GM21360 (cell line): Measurements from ENCODE around the gene ECI2.
"Not testable (repeated sequence)": the region's sequence is repeated elsewhere in the genome, so short reads cannot be mapped to it uniquely, and the experiment has no call there.

Experiments used
- ATAC-seq: cut with Tn5 transposase; IDR thresholded peaks from one replicate; pipeline ENCODE4 v1.9.1; 2021; ENCODE audit warnings: mild to moderate bottlenecking, moderate library complexity; ENCODE audit not compliant: unreplicated experiment

Gene ECI2

DNA sequence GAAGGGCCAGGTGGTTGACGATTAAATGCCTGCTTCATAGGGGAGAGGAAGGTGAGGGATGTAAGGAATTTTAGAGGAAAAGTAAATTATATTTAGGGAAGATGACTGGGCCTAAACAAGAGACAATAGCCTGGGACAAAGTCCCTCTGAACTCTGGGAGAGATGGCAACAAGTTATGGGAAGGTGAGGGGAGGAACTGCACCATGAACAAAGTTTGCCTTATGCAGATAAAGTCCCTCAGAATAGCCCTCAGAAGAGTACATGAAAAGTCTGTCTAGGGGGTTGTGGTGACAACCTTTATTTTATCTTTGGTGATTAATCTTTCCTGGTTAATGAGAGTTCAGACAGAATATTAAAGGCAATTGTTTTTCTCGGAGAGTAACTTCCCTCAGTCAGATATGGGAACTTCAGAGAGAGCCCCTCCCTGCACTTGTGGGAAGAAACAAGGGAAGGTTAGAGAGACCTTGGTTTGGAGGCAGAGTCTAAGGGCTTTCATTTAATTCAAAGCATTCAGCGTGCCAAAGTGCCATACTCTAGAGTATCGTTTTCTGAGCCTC, 29.3 kb downstream of the ECI2 start:
- ATAC-seq = no peak

DNA sequence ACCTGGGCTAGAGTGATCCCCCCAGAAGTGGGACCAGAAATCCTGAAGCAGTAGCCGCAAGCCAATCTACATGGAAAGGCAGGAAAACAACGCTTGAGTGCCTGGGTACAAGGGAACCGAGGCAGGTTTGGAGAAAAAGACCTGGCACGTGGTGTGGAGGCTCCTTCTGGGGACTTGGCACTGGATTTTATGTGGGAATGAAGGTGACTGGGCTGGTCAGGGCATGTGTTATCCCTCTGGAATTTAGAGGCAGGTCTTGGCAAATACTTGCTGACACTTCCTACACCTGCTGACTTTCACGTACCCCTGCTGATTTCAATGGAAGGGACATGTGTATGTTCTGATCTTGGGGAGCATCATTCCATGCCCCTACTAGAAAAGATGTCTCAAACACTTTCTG, 31.4 kb downstream of the ECI2 start:
- ATAC-seq = no peak

DNA sequence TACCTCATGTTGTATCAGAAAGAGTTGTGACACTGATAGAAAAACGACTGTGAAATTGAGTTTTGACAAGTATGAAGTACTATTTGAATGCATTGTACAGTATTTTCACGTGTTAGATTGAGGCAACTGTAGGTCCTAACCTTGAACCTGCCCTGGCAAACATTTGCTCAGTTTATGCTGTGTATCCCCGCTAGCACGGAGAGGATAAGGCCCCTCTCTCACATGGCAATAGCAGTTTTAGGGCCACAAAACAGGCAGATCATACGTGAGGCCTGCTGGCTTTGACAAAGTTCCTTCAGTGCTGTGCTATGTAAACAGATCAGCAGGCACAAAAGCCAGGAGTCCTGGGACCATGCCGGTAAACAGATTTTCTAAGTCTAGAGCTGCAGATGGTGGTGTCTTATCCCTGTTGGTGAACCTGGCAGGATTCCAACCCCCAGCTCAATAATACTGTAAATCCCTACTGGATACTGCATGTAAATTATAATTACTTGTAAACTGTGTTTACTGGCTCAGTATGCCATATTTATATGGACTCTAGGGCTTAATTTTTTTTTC, 32.6 kb downstream of the ECI2 start:
- no peak for ATAC-seq

DNA sequence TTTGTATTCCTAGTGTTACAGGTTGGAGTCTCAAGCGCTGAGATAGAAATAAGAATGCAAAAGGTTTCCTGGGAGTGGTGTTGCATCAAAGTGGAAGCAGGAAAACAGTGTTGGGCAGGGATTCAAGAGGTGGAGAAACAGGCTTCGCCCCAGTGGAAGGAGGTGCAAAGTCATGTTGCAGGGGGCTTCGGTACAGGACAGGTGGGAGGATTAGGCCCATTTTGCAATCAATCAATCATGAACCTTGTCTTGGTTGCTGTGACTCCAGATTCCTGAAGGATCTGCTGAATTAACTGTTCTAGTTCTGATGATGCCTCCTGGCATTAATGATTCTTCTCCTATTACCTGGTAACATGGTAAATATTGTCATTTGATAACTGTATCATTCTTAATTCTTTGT, 34.1 kb downstream of the ECI2 start:
- no peak for ATAC-seq

DNA sequence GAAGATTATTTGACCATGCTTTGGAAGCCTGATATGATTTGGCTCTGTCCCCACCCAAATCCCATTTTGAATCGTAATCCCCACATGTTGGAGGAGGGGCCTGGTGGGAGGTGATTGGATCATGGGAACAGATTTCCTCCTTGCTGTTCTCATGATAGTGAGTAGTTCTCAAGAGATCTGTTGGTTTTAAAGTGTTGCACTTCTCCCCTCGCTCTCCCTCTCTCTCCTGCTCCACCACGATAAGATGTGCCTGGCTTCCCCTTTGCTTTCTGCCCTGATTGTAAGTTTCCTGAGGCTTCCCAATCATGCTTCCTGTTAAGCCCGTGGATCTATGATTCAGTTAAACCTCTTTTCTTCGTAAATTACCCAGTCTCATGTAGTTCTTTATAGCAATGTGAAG, 34.7 kb downstream of the ECI2 start:
- ATAC-seq = no peak

DNA sequence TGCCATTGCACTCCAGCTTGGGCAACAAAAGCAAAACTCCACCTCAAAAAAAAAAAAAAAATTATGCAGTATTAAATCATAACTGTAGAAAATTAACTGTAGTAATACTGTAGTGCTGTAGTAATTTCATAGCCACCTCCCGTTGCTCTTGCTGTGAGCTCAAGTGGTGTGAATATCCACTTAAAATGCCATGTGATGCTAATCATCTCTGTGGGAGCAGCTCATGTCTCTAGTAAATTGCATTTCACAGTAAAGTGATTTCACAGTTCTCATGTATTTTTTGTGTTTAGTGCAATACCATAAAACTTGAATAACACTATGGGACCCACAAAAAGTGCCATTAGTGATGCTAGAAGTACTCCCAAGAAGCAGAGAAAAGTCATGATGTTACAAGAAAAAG, 42.1 kb downstream of the ECI2 start:
- no peak for ATAC-seq

DNA sequence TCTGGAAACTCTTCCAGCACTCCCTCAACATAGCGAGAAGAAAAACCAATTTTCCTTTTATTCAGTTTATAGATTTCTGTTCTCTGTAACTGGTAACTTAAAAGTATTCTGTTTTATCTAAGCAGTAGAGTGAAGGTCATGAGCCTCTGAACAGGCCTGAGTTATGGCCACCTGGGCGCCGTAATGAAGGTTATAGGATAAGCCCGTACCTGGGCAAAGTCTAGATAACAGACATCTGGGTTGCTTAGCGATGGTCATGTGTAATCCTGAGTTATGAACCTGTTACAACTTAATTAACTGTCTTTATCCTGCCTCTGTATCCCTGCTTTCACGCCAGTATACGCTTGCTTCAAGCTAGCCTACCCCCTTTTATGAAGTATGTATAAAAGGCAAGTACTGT, 43.4 kb downstream of the ECI2 start:
- ATAC-seq = no peak

DNA sequence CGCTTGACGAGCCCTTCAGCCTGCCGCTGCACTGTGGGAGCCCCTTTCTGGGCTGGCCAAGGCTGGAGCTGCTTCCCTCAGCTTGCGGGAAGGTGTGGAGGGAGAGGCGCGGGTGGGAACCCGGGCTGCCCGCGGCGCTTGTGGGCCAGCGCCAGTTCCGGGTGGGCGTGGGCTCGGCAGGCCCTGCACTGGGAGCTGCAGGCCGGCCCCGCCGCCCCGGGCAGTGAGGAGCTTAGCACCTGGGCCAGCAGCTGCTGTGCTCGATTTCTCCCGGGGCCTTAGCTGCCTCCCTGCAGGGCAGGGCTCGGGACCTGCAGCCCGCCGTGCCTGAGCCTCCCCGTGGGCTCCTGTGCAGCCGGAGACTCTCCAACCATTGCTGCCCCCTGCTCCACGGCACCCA, 45.3 kb downstream of the ECI2 start:
- ATAC-seq = not testable (repeated sequence)

DNA sequence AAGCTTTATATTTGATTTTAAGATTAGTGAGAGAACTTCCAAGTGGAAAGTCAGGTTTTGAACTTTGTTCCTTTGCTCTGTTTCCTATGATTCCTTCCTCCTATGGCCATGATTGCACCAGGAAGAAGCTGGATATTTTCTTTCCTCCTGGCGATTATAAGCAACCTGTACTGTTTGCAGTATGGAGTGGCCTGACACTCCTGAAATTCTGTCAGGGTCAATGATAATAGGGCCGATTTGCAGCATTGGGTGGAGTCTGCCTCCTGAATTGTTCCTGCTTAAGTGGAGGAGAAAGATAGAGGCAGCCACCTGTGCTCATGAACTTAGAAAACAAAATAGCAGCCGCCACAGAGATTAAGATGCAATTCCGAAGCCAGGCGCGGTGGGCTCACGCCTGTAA, 46.7 kb downstream of the ECI2 start:
- no peak for ATAC-seq

DNA sequence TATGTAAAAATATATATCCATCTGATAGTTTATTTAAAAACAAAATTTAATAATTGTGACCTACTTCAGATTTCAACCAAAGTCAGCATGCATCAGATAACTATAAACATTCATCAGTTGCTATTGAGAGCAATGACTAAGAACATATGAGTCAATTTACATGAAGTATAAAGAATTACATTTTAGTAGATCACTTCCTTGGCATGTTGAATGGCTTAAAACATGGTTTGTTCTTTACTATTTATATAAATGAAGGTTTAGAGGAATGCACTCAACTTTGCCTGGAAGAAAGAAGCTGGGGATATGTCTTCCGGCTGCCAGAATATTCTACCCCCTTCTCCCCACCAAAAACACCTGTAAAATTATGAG, 50.1 kb downstream of the ECI2 start:
- ATAC-seq = no peak

DNA sequence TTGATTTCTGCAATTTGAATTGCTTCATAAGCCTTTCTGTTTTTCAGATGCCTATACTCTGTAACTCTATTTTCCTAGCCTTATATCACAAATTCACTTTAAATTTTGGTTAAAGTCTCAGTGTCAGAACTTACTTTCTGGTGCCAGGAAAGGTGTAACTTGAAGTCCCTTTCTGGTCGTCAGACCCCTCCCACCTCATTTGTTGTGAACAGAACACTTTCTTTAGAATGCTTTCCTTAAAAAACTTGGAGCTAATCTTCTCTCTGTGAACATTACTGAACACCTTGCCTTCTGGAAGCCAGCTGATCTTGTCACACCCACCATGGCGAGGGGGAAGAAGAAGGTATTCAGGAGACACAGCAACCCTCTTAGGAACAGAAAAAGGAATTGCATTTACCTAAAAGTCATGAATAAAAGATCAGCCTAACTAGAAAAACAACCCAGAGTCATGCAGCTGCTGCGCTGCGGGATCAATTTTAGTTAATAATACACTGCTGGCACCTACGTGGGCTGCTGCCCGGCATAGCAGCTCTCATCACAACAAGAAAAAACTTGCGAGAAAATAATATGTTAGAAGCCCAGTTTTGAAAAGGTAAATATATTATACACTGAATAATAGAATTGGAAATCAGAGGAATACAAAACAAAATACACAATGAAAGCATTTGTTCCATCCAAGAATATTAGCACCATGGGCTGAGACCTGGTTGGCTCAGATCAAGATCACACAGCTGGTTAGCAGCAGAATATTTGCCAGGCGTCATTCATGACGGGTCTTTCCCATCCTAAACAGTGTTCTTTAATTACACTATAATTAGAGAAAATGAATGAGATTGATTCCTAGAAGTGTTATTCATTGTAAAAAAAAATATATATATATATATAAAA, 50.7 kb downstream of the ECI2 start:
- ATAC-seq = no peak

DNA sequence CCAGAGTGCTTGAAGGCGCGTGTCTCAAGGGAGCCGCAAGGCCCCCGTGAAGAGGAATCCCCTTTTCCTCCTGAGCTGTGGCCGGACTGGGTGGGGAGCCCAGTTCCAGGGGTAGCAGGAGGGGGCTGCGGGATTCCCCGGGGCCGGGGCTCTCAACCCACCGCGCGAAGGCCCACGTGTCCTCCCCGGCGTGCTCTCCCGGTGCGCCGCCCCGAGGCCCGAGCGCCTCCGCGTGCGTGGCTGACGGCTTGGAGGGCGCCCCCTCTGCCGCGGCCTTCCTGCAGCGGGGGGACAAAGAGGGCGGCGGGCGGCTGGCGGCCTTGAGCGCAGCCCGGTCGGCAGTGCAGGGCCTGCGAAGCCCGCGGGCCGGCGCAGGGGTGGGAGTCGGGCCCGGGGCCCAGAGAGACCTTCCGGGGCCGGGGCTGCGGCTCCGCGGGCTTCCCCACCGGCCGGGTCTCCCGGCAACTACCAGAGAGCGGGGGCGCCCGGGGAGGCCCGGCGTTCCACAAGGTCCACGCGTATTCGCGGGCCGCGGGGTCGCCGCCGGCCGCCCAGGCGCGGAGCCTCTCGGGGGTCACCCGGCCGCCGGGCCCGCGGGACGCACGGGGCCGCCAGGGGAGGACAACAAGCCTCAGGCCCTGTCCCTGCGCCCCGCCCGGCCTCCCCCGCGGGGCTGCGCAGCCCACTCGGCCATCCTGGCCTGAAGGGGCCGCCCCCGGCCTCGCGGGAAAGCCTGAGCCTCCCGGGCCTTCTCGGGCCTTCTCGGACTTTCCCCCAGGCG, 56.5 kb downstream of the ECI2 start, which contains the start of gene FAM217A:
TSS of gene FAM217A (minus strand) at position 447 of the 781 bp plus-strand sequence. CDS start 1,723 bp downstream, outside the sequence.
- no peak for ATAC-seq

DNA sequence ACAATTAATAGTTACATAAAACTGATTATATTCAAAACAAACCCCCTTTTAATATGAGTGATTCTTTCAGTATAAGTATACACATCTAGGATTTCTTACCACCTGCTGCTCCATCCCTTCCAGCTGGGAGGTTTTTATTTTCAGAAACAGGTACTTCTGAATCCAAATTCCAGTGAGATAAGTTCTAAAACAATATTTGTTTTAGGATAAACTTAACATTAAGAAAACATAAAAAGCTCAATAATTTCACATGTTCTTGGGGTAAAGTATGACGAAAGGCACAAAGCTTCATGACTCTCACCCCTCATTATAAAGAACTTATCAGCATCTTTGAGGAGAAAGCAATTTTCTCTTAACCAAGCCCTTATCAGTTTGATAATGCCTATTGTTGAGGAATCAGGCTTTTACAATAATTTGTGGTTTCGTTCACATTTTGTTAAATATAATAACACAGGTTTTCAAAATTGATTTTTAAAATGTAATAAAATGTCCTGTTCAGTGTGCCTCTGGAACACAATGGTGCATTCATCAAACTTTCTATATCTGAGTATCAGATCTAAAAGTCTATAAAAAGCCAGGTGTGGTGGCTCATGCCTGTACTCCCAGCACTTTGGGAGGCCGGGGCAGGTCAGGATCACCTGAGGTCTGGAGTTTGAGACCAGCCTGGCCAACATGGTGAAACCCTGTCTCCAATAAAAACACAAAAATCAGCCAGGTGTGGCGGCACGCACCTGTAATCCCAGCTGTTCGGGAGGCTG, 60.7 kb downstream of the ECI2 start:
- no peak for ATAC-seq

DNA sequence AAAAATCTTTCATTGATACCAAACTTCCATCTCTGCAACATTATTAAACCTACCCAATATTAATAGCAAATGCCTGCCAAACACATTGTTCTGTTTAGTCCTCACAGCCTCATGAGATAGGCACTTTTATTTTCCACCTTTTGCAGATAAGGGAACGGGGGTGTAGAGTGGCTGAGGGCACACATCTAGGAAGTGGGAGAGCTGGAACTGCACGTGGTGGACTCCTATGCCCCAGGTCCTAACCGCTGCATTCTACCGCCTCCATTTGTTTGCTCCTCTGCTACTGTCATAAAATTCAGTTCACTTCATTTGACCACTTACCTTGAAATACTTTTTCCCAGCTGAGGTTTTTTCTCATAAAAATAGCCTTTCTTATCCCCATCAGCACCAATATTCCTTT, 64.0 kb downstream of the ECI2 start:
- ATAC-seq = no peak

DNA sequence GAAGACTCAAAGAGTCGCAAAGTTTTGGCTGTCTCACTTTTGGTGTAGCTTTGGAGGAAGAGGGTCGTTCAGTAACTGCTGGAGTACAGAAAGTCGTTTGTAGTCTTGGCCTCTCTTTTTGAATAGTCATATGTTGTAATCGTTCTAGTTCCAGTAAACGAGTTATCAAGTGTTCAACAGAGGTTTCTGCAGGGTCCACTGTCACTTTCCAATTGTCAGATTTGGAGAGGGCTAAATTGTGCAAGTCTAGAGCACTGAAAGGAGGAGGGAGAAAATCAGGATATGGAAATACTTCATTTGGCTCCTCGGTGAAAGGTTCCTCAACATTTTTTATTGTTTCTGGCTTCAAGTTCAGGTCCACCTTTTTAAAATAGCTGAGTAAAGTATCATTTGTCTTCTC, 66.2 kb downstream of the ECI2 start:
- no peak for ATAC-seq

DNA sequence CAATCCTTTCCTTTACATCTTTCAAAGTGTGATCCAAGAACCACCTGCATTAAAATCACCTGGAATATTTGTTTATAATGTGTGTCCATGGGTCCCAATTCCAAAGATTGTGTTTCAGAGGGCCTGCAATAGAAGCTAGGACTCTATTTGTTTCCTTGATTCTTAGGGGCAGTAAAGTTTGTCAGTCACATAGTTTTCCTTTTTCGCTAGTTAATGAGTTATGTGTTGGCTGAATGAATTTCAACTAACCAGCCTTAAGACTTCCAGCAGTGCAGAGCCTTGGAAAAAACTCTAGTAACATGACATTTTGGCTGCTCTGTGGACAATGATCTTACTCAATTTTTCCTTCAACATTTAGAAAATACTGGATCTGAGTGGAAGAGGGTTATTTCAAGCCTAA, 67.7 kb downstream of the ECI2 start:
- ATAC-seq = no peak

DNA sequence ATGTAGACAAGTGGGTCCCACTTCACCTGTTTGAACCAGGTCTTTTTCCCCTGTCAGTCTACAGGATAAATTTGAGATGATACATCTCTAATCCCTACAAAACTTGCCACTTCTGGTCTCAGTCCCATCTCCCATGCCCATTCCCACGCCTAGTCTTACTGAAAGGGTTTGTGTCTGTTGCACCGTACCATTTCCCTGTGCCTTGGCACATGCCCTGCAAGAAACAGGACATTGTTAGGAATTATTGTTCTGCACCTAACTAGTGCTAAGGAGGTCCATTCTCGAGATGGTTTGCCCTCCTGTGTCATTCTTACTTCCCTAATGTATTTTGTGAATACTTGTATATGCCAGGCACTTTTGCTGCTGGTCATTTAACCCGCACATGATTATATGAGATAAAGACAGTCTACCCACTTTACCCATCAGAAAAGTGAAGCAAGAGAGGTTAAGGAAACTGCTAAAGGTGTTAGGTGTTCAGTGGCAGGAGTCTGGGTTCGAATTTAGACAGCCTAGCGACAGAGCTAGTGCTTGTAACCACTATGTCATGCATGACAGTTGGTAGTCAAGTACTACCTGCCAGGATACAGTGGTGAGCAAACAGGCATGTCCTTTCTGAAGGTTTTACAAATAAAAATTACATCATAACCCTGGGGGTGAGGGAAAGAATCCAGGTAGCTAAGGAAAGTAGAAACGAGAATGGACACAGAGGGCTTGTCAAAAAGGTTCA, 69.2 kb downstream of the ECI2 start:
- no peak for ATAC-seq
